Superior temporal gyrus (tissue), 1 donor: ENCODE data around the gene BPGM.

ENCODE experiments used
- DNase-seq: peaks from one replicate; pipeline ENCODE4 v3.0.0-alpha.2; 2016; ENCODE audit errors: extremely low spot score

BPGM gene

GRCh38 chr7:134720091-134720935, 73.7 kb downstream of the BPGM start:
- peak; percentile 51 for DNase-seq

GRCh38 chr7:134721171-134721570, 74.5 kb downstream of the BPGM start:
- no peak for DNase-seq

GRCh38 chr7:134722786-134723322, 76.2 kb downstream of the BPGM start:
- no peak for DNase-seq

DNA sequence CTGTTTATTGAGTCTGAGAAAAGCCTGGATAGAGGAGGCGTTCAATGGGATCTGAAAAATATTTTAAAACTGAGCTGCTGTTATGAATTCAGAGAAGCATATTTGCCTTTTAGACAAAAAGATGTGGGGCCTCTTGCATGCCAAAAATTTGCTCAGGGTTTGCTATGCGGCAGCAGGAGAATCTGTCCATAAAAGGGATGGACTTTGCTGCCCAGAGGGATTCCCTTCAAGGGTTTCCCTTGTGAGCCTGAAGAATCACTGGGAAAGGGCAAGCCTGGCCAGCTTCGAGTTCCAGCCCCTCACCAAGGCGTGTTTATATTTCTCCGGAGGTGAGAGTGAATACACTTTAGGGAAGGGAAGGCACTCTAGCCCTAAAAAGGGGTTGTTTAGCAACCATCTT, 77.2 kb downstream of the BPGM start:
- no peak for DNase-seq

DNA sequence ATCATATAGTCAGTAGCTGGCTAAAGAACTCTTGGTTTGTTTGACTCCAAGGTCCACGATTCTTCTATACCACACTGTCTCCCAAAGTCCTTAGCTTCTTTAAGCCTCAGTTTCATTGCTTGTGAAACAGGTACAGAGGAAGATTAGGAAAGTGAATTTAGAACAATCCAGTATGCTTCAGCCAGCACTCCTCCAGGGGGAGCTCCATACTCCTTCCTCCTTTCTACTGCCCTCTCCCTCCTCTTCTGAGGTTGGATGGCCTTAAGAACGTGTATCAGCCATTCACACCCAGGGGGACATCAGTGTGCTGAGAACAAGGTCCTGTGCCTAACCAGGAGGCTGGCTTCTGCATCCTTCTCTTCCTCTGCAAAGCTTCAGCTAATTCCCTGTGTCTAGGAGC, 78.0 kb downstream of the BPGM start:
- no peak for DNase-seq

DNA sequence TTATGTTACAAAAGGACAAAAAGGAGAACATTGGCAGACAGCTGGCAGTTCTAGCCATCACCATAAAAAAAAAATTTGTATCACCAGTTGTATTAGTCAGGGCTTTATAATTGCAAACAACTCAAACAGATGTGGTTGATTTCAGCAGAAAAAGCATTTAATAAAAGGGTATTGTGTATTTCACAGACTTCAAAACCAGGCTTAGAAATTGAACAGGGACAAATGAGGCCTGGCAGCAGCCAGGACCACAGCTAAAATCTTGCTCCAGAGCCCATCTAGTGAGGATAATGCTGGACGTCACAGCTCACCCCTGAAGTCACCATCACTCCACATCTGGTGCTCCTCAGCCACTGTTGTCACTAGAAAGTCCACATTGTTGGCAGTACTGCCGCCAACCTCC, 79.9 kb downstream of the BPGM start:
- DNase-seq, result no peak

DNA sequence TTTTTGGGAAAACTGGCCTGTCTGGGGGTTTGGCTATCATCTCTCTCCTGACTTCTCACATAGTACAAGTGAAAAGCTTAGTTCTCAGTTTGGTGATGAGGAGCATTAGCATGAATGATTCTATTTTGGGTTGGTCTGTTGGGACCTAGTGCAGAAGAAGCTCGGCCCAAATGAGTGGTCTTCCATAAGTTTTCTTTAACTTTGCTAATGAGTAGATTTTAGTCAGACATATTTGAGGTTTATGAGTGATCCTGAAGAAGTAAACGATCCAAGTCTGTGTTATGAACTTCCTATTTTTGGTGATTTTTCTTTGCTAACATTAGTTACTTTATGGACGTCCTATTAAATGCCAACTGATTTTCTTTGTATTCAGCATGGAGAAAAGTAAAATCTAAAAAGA, 81.1 kb downstream of the BPGM start:
- no peak for DNase-seq
